Thyroid gland (tissue), 4 donors: Measurements from ENCODE around the gene HECW1. TPM values are rescaled to one million over a fixed set of nuclear protein-coding genes. Genes with fewer than 3 reads are reported as not detected.

ENCODE experiments used
- DNase-seq, 2 donors: peaks; one replicate each; pipeline ENCODE4 v3.0.0-alpha.2; 2019
- H3K27ac ChIP-seq, 3 donors: fragments of 200-600 bp; sonication (generic); 1 replicate in 2 of 3; 2 replicates in 1 of 3; pipeline ENCODE4 v1.5.1; 2016 to 2019; ENCODE audit warnings: mild to moderate bottlenecking in 1 of 3, moderate library complexity in 1 of 3
- H3K27me3 ChIP-seq: fragments of 200-600 bp; sonication (generic); one replicate; pipeline ENCODE4 v1.5.1; 2019
- H3K36me3 ChIP-seq, 2 donors: fragments of 200-600 bp; sonication (generic); one replicate each; pipeline ENCODE4 v1.5.1; 2016 to 2019
- H3K4me1 ChIP-seq, 2 donors: fragments of 200-600 bp; sonication (generic); one replicate each; pipeline ENCODE4 v1.5.1; 2017 to 2019
- H3K4me3 ChIP-seq, 3 donors: fragments of 200-600 bp; sonication (generic); replicated peaks in 1 of 3; 1 replicate in 2 of 3; 2 replicates in 1 of 3; pipeline ENCODE4 v1.5.1; 2016; ENCODE audit warnings: mild to moderate bottlenecking in 1 of 3
- H3K9me3 ChIP-seq: fragments of 200-600 bp; sonication (generic); one replicate; pipeline ENCODE4 v1.5.1; 2017
- POLR2A ChIP-seq, 2 donors: fragments of 450-650 bp; IDR thresholded peaks; one replicate each; pipeline ENCODE4 v1.6.1; 2017; ENCODE audit warnings: antibody characterized with exemption in 2 of 2, mild to moderate bottlenecking in 2 of 2, moderate library complexity in 1 of 2
- WGBS, 2 donors: methylation state at CpG; one replicate each; pipeline ENCODE4 v1.1.5; 2017; 5-methylcytosine and 5-hydroxymethylcytosine counted together
- intact Hi-C: fragments of 100-400 bp; cut with DNase I; formaldehyde crosslinking; loops from one replicate; pipeline ENCODE4 v1.15.1; 2023
- total RNA-seq, 4 donors: library from RNA; depleted of rRNA; stranded (reverse); fragments of >200 nt; gene quantifications; one replicate each; pipeline ENCODE4 v1.2.3, GENCODE V29; 2016
- TF ChIP-seq, protein P1 (sequence below), 6 experiments: fragments of 200-600 bp in 3 of 6; fragments of 450-650 bp in 3 of 6; sonication (generic) in 3 of 6; IDR thresholded peaks; one replicate each; pipeline ENCODE4 v1.5.1; 2016 to 2019; ENCODE audit warnings: antibody characterized with exemption in 6 of 6, mild to moderate bottlenecking in 2 of 6, inconsistent platforms in 1 of 6, moderate library complexity in 1 of 6

The HECW1 gene
- total RNA-seq, 4 donors from 2014 or later: 0.67 to 4.7 (median 2.3) TPM

DNA sequence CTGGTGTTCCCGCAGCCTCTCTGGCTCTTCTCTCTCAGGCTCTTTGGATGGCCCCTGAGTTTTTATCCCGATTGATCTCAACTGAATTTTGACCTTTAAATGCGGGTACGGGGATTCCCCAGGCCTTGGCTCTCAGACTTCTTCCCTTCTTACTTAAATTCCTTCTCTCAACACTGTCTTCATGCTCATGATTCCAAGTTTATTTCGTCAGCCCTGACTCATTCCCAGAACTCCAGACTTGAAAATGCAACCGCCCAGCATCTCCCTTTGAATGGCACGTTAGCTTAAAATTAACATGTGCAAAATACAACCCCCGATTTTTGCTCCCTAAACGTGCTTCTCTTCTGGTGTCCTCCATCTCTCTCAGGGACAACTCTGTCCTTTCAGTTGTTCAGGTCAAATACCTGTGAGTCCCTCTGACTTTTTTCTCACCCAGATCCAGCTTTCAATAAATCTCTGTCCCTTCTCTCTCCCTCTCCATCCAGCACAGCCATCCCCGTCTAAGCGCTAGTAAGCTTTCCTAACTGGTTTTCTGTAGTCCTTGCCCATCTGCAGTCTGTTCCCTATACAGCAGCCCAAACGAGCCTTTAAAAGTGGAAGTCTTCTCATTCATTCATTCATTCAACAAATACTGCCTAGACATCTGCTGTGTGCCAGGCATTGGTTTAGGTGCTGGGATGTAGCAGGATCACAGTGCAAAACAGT is 7.1 kb downstream of the HECW1 start:
- WGBS, 2 donors: 64 to 67% methylated on average over 12 of the region's 12 CpGs
- H3K27ac ChIP-seq: no peak overlapping the region
- intact Hi-C loops: no loop called here
- H3K9me3 ChIP-seq: no peaks in the 10 kb centered on the region
- no peaks in the 10 kb centered on the region for H3K27me3 ChIP-seq
- no peak for DNase-seq
- TF ChIP-seq, protein P1, sequence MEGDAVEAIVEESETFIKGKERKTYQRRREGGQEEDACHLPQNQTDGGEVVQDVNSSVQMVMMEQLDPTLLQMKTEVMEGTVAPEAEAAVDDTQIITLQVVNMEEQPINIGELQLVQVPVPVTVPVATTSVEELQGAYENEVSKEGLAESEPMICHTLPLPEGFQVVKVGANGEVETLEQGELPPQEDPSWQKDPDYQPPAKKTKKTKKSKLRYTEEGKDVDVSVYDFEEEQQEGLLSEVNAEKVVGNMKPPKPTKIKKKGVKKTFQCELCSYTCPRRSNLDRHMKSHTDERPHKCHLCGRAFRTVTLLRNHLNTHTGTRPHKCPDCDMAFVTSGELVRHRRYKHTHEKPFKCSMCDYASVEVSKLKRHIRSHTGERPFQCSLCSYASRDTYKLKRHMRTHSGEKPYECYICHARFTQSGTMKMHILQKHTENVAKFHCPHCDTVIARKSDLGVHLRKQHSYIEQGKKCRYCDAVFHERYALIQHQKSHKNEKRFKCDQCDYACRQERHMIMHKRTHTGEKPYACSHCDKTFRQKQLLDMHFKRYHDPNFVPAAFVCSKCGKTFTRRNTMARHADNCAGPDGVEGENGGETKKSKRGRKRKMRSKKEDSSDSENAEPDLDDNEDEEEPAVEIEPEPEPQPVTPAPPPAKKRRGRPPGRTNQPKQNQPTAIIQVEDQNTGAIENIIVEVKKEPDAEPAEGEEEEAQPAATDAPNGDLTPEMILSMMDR (IDR thresholded peaks at IDR 0.05): no peak
- no peak for TF ChIP-seq POLR2A (IDR thresholded peaks at IDR 0.05)
- H3K4me3 ChIP-seq: no peak overlapping the region
- H3K36me3 ChIP-seq: no peaks in the 10 kb centered on the region
- H3K4me1 ChIP-seq: peaks cover 0 to 4% of the 10 kb centered on the region in 2 donors

DNA sequence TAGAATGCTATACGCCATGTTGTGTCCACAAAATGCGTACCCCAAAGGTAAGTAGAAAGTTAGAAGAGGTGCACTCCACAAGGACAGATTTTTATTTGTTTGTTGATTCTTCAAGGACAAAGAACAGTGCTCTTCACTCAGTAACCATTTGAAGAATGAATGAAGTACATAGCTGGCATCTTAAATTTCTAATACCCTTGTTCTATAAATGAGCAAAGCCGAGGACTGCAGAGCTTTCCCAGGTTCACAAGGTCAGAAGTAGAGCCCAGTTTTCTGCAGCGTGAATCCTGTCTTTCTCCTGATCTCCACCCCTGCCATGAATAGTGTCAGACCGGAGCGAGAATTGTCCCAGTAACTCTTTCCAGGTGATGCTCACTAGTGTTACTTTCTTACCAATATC is 9.5 kb downstream of the HECW1 start:
- no peak overlapping the region for H3K27ac ChIP-seq
- intact Hi-C loops: no loop called here
- H3K9me3 ChIP-seq: no peaks in the 10 kb centered on the region
- no peaks in the 10 kb centered on the region for H3K36me3 ChIP-seq
- no peak for DNase-seq
- no peak for TF ChIP-seq POLR2A (IDR thresholded peaks at IDR 0.05)
- TF ChIP-seq, protein P1 (IDR thresholded peaks at IDR 0.05): no peak
- H3K4me3 ChIP-seq: no peak overlapping the region
- 88 to 90% methylated on average over 6 of the region's 6 CpGs for WGBS, 2 donors
- no peaks in the 10 kb centered on the region for H3K27me3 ChIP-seq
- H3K4me1 ChIP-seq: peaks cover 0 to 3% of the 10 kb centered on the region in 2 donors

DNA sequence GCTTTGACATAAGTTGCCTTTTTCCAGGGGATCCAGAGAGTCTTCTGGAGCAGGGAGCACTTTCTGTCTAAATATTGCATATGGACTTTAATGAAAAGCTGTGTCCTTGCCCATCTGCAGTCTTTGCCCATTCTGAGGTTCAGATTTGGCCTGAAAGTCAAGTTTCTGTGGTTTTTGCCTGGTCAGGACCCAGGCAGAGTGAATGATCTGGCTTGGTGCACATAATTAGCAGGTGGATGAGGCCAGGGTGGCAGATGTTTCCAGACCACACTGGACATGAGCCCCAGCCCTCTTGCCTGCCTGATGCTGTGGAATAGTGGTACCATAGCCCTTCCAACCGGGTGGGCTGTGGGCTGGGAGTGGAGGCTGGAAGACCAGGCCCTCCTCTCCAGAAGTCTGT is 11.0 kb downstream of the HECW1 start:
- WGBS, 2 donors: 83 to 94% methylated on average over 1 of the region's 1 CpG
- Histone ChIP-seq H3K4me3 (no peak overlapping the region), H3K36me3 (no peaks in the 10 kb centered on the region), H3K27me3 (no peaks in the 10 kb centered on the region), H3K27ac (no peak overlapping the region), H3K4me1 (no peaks in the 10 kb centered on the region), H3K9me3 (no peaks in the 10 kb centered on the region)
- no peak for TF ChIP-seq POLR2A (IDR thresholded peaks at IDR 0.05)
- TF ChIP-seq, protein P1 (IDR thresholded peaks at IDR 0.05): no peak
- DNase-seq: no peak
- intact Hi-C loops: no loop called here

DNA sequence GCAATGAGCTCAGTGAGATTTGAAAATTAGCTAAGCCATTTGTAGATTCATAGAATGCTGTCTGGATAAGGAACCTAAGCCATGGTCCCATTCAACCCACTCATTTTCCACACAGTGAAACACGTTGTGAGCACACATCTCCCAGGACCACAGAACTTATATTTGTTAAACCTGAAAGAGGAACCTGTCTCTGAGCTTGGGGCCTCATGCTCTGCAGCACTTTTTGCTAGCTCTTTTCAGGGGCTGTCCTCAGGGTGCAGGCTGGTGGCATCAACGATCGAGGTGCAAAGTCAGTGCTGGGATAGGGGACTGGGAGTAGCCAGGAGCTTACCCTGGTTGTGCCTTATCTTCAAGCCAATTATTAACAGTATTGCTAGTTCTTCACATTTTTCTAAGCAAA is 11.9 kb downstream of the HECW1 start:
- no peak for TF ChIP-seq POLR2A (IDR thresholded peaks at IDR 0.05)
- TF ChIP-seq, protein P1 (IDR thresholded peaks at IDR 0.05): no peak
- H3K4me1 ChIP-seq: no peaks in the 10 kb centered on the region
- H3K4me3 ChIP-seq: no peak overlapping the region
- intact Hi-C loops: no loop called here
- H3K36me3 ChIP-seq: no peaks in the 10 kb centered on the region
- WGBS, 2 donors: 79 to 92% methylated on average over 3 of the region's 3 CpGs
- no peaks in the 10 kb centered on the region for H3K27me3 ChIP-seq
- DNase-seq: no peak
- no peak overlapping the region for H3K27ac ChIP-seq
- no peaks in the 10 kb centered on the region for H3K9me3 ChIP-seq

DNA sequence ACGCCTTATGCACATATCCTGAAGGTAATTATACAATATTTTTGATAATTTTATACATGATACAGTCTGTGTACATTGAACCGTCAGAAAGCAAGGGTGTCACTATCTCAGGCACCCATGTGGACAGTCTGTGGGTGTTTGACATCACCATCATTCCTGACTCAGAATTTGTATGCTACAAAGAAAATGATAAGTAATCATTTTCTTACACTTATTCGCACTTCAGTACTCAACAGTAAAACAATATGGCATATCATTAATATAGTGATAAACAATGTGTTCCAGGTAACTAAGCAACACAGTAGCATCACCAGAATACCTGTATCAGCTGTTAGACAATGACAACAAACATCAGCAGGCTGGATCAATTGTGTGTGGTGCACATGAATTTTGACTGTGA is 17.9 kb downstream of the HECW1 start:
- Histone ChIP-seq H3K4me1 (no peaks in the 10 kb centered on the region), H3K9me3 (no peaks in the 10 kb centered on the region), H3K4me3 (no peak overlapping the region), H3K27ac (no peak overlapping the region), H3K36me3 (no peaks in the 10 kb centered on the region), H3K27me3 (no peaks in the 10 kb centered on the region)
- intact Hi-C loops: loop anchor here (5.0 kb wide), 1 partner anchor 122 kb away; no protein-coding TSS in a partner anchor
- DNase-seq: no peak
- 92 to 97% methylated on average over 3 of the region's 3 CpGs for WGBS, 2 donors
- TF ChIP-seq, protein P1 (IDR thresholded peaks at IDR 0.05): no peak
- TF ChIP-seq POLR2A (IDR thresholded peaks at IDR 0.05): no peak
